ENCODE results near the gene GFI1B.
"Not testable (repeated sequence)": the region's sequence is repeated elsewhere in the genome, so short reads cannot be mapped to it uniquely, and the experiment has no call there.

GFI1B gene

DNA sequence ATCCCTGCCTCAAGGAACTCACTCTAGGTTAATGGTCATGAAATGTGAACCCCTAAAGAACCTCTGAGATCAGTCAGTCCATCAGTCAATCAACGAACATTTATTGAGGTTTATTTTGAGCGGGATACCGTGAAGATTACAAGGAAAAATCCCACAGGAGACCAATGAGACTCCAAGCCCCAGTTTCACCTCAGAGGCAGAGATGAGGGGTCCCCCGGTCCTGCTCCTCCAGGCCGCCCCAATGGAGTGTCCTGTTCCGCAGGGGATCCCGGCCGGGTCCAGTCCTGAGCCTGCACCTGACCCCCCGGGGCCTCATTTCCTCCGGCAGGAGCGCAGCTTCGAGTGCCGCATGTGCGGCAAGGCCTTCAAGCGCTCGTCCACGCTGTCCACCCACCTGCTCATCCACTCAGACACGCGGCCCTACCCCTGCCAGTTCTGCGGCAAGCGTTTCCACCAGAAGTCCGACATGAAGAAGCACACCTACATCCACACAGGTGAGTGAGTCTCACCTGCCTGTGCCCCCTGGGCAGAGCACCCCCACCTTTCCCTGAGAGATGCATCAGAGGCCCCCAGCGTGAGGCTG lies 11.0 kb downstream of the GFI1B start:
- no peak overlapping the region for H3K4me3 ChIP-seq (ENCODE audit: low read depth, low read length)
- in situ Hi-C loops (cut with HindIII; ENCODE audit: low sequenced_read_pairs) = no loop called here
- TF ChIP-seq, protein P1, sequence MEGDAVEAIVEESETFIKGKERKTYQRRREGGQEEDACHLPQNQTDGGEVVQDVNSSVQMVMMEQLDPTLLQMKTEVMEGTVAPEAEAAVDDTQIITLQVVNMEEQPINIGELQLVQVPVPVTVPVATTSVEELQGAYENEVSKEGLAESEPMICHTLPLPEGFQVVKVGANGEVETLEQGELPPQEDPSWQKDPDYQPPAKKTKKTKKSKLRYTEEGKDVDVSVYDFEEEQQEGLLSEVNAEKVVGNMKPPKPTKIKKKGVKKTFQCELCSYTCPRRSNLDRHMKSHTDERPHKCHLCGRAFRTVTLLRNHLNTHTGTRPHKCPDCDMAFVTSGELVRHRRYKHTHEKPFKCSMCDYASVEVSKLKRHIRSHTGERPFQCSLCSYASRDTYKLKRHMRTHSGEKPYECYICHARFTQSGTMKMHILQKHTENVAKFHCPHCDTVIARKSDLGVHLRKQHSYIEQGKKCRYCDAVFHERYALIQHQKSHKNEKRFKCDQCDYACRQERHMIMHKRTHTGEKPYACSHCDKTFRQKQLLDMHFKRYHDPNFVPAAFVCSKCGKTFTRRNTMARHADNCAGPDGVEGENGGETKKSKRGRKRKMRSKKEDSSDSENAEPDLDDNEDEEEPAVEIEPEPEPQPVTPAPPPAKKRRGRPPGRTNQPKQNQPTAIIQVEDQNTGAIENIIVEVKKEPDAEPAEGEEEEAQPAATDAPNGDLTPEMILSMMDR (IDR thresholded peaks at IDR 0.05; ENCODE audit: low read depth, low read length) = no peak
- no peak for DNase-seq (ENCODE audit: low read depth, low spot score)

DNA sequence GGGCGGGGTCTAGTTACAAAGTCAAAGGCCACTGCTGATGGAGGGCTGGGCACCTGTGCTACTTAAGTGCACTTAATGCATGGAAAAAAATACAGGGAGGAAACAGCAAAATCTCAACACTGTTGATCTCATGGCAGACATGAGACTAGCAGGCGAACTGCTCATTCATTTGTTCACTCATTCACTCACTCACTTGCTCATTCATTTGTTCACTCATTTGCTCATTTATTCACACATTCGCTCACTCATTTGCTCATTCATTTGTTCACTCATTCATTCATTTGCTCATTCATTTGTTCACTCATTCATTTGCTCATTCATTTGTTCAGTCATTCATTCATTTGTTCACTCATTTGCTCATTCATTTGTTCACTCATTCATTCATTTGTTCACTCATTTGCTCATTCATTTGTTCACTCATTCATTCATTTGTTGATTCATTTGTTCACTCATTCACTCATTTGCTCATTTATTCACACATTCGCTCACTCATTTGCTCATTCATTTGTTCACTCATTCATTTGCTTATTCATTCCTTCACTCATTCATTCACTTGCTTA lies 11.6 kb downstream of the GFI1B start:
- H3K4me3 ChIP-seq (ENCODE audit: low read depth, low read length); DNase-seq (ENCODE audit: low read depth, low spot score); in situ Hi-C loops (cut with HindIII; ENCODE audit: low sequenced_read_pairs): not testable (repeated sequence)

DNA sequence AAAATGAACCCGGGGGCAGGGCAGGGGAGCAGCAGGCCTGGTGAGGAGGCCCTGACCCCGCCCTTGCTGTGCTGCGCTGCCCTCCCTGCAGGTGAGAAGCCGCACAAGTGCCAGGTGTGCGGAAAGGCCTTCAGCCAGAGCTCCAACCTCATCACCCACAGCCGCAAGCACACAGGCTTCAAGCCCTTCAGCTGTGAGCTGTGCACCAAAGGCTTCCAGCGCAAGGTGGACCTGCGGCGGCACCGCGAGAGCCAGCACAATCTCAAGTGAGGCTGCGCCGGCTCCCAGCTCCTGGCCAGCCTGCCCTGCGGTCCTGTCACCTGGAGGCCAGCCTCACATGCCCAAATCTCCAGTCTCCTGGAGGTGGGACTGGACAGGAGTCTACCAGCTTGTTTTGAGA lies 12.3 kb downstream of the GFI1B start:
- no peak for DNase-seq (ENCODE audit: low read depth, low spot score)
- TF ChIP-seq, protein P1 (IDR thresholded peaks at IDR 0.05; ENCODE audit: low read depth, low read length) = no peak
- in situ Hi-C loops (cut with HindIII; ENCODE audit: low sequenced_read_pairs) = no loop called here
- no peak overlapping the region for H3K4me3 ChIP-seq (ENCODE audit: low read depth, low read length)

DNA sequence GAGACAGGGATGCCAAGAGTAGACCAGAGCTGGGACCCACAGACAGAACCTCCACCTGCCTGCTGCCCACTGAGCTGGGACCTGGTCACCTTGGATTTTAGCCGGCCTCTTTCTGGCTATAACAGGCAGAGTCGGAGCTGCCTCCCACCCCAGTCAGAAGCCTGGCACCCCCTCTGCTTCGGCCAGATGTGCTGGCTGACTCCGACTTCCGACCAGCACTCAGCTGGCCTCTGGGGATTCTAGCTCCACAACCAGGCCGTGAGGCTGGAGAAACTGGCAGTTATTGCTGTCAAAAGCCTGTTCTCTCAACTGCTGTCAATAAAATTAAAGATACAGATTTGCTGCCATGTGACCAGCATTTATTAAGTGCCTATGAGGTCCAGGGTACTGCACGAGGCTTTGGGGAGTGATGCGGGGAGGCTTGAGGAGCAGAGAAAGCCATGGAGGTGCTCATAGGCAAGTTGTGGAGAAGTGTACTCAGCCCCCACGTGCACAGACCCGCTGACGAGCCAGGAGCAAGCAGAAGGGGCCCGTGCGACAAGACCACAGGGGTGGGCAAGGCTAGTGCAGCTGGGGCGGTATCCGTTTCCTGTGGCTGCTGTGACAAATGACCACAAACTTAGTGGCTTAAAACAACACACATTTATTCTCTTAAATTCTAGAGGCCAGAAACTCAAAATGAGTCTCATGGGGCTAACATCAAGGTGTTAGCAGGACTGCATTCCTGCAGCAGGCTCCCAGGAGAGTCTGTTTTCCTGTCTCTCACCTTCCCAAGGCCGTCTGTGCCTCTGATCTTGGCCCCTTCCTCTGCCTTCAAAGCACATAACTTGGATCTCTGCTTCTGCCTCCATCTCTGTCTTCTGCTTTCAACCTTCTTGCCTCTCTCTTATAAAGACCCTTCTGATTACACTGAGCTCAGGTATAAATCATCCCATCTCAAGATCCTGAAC lies 13.1 kb downstream of the GFI1B start:
- no peak for DNase-seq (ENCODE audit: low read depth, low spot score)
- TF ChIP-seq, protein P1 (IDR thresholded peaks at IDR 0.05; ENCODE audit: low read depth, low read length) = no peak
- in situ Hi-C loops (cut with HindIII; ENCODE audit: low sequenced_read_pairs) = no loop called here
- H3K4me3 ChIP-seq (ENCODE audit: low read depth, low read length) = no peak overlapping the region

DNA sequence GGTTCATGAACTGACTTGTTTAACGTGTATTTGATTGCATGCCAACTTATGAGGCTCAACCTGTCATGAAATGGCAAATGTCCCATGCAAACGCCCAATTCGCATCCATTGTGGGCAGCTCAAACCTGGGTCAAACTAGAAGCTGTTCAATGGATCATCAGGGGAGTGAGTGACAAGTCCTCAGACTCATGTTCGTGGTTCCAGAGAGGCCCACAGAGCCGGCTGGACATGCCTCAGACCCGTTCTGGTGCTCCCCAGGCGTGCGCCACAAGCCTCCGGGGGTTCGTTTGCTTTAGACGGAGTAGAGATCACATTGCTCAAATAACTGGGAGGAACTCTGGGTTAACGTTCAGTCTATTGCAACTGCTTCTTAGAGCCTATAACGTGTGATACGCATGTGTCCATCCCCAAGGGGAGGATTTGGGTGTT lies 15.0 kb downstream of the GFI1B start:
- TF ChIP-seq, protein P1 (IDR thresholded peaks at IDR 0.05; ENCODE audit: low read depth, low read length) = no peak
- no peak for DNase-seq (ENCODE audit: low read depth, low spot score)
- in situ Hi-C loops (cut with HindIII; ENCODE audit: low sequenced_read_pairs) = no loop called here
- no peak overlapping the region for H3K4me3 ChIP-seq (ENCODE audit: low read depth, low read length)

DNA sequence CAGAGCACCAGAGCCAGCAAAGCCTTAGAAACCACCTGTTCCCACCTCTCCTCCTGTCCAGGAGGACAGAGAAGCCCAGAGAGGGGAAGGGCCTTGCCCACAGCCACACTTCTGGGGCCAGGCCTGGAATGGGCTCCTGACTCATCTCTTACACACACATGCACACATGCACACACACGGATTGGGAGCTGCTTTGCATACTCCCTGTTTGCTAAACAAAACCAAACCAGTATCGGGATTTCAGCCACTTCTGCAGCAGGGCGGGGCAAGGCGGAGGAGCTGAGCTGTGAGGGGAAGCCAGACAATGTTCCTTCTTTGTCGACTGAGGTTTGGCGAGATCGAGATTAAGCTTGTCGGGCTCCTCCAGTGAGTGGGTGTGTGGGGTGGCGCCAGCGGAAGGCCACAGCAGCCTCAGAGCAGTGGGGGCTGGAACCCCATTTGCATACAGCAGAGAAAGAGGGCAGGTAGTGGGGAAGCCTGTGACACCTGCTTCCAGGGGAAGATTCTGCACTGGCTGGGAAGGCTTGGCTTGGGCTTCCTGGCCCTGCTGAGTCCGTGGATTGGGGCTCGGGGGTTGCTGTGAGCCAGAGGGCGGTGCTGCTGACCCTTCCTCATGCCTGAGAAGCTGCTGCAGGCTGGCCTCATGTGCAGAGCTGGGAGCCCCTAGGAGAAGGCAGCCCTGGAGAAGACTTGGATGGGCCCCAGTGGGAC lies 16.1 kb downstream of the GFI1B start:
- in situ Hi-C loops (cut with HindIII; ENCODE audit: low sequenced_read_pairs) = no loop called here
- no peak for DNase-seq (ENCODE audit: low read depth, low spot score)
- TF ChIP-seq, protein P1 (IDR thresholded peaks at IDR 0.05; ENCODE audit: low read depth, low read length) = no peak
- no peak overlapping the region for H3K4me3 ChIP-seq (ENCODE audit: low read depth, low read length)
